Measurements from ENCODE around the gene GRID1.

Gene GRID1

DNA sequence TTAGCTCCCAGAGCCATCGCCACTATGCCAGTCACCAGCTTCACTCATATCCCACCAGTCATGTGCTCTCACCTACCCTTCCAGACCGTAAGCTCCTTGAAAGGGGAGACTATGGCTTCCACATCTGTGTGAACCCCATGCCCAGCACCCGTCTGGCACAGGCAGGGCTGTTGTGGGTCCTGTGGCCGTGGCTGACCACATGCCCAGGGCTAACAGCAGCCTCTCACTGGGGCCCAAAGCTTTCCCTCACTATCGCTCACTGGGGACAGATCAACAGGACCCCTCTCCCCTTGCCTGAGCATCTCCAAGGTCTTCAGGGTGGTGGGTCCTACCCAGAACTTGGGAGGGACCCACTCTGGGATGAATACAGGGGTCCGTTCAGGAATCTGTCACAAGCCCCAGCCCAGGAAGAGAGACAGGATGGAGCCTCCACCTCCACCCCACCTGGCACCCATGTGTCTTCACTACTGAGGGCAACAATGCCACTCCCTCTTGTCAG, 303.9 kb downstream of the GRID1 start (continued):
- no peak for TF ChIP-seq KLF9 (tag by site-specific recombination; IDR thresholded peaks at IDR 0.05; ENCODE audit: low read depth)
- no peak for TF ChIP-seq HOXC10 (CRISPR knock-in tag; IDR thresholded peaks at IDR 0.05)
- TF ChIP-seq ZNF561 (tag by site-specific recombination; IDR thresholded peaks at IDR 0.05; ENCODE audit: borderline replicate concordance): no peak
- no peak for TF ChIP-seq ZBTB7A (tag by site-specific recombination; IDR thresholded peaks at IDR 0.05; ENCODE audit: low read depth)
- no peak for TF ChIP-seq ZNF169 (tag by site-specific recombination; IDR thresholded peaks at IDR 0.05)
- TF ChIP-seq ZNF146 (tag by site-specific recombination; IDR thresholded peaks at IDR 0.05): no peak
- TF ChIP-seq ZNF366 (tag by site-specific recombination; conservative IDR thresholded peaks at IDR 0.05): no peak
- no peak for TF ChIP-seq ZNF704 (tag by site-specific recombination; IDR thresholded peaks at IDR 0.05)
- no peak for TF ChIP-seq ZNF223 (tag by site-specific recombination; IDR thresholded peaks at IDR 0.05)
- TF ChIP-seq ZNF792 (tag by site-specific recombination; IDR thresholded peaks at IDR 0.05): no peak
- no peak for TF ChIP-seq ZNF202 (tag by site-specific recombination; IDR thresholded peaks at IDR 0.05; ENCODE audit: borderline replicate concordance)
- TF ChIP-seq ZNF626 (tag by site-specific recombination; IDR thresholded peaks at IDR 0.05): no peak
- TF ChIP-seq OVOL3 (tag by site-specific recombination; IDR thresholded peaks at IDR 0.05): no peak
- no peak for TF ChIP-seq ZNF530 (tag by site-specific recombination; IDR thresholded peaks at IDR 0.05; ENCODE audit: low read depth)

DNA sequence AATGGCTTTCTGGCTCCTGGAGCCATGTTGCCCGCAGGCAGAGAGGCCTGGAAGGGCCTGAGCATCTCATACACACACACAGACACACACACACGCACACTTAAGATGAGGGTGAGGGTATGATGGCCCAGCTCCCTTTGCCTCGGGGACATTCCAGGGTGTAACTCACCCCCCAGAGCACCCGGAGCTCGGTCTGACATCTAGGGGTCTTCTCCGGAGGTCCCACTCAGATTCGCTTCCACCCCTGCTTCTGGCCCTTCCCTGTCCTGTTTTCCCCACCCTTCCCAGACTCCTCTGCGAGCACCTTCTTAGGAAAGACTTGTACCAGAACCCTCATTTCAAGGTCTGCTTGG, 304.4 kb downstream of the GRID1 start:
- CTCF ChIA-PET: no interaction called here
- POLR2A ChIA-PET: no interaction called here
- Histone ChIP-seq H3K4me1 (ENCODE audit: control insufficient read depth, insufficient read depth, low read length) (no peaks in the 10 kb centered on the region), H3K9me3 (ENCODE audit: control insufficient read depth, insufficient read depth, low read depth, low read length) (no peaks in the 10 kb centered on the region), H3K36me3 (ENCODE audit: control insufficient read depth in 2 of 2, insufficient read depth in 1 of 2, low read length in 2 of 2) (no peaks in the 10 kb centered on the region), H3K4me3 (ENCODE audit: low read depth, low read length) (no peak overlapping the region), H3K27ac (ENCODE audit: extremely low read depth, low read depth, low read length) (no peak overlapping the region)
- TF ChIP-seq HOXD13 (CRISPR knock-in tag; IDR thresholded peaks at IDR 0.05; ENCODE audit: borderline replicate concordance) (no peak), PATZ1 (tag by site-specific recombination; IDR thresholded peaks at IDR 0.05) (no peak), ZNF610 (tag by site-specific recombination; IDR thresholded peaks at IDR 0.05; ENCODE audit: borderline replicate concordance) (no peak), ZNF138 (tag by site-specific recombination; IDR thresholded peaks at IDR 0.05; ENCODE audit: borderline replicate concordance) (no peak), GLI2 (tag by site-specific recombination; IDR thresholded peaks at IDR 0.05; ENCODE audit: borderline replicate concordance, low read depth) (no peak), ZNF23 (tag by site-specific recombination; IDR thresholded peaks at IDR 0.05; ENCODE audit: borderline replicate concordance) (no peak), ZSCAN4 (tag by site-specific recombination; IDR thresholded peaks at IDR 0.05) (no peak), ZBTB8A (tag by site-specific recombination; IDR thresholded peaks at IDR 0.05) (no peak), ZNF768 (tag by site-specific recombination; IDR thresholded peaks at IDR 0.05) (no peak), REPIN1 (tag by site-specific recombination; IDR thresholded peaks at IDR 0.05; ENCODE audit: low read depth) (no peak)
